GM12891 (cell line): ENCODE measurements around the gene UBE2K.
A peak's percentile ranks its signal among the peaks of the same experiment; 100 is the strongest.

Experiments
- DNase-seq: peaks from one replicate; pipeline ENCODE4 v3.0.0; 2011; ENCODE audit warnings: low spot score; ENCODE audit not compliant: insufficient read length
- FAIRE-seq: peaks from 2 replicates; lab custom pipeline; 2011; peaks lifted over from hg19 to GRCh38; lab: Jason Lieb, UNC
- PAX5 ChIP-seq: IDR thresholded peaks from 2 replicates; pipeline ENCODE4 v1.6.1; 2011; ENCODE audit warnings: low read length, moderate library complexity, mild to moderate bottlenecking; ENCODE audit not compliant: insufficient read depth, severe bottlenecking
- POLR2A ChIP-seq: IDR thresholded peaks from 2 replicates; pipeline ENCODE4 v1.6.1; 2011; ENCODE audit warnings: low read depth, low read length, control low read depth
- POLR2AphosphoS5 ChIP-seq: IDR thresholded peaks from 2 replicates; pipeline ENCODE4 v1.6.1; 2011; ENCODE audit warnings: low read depth, low read length, control low read depth
- POU2F2 ChIP-seq: IDR thresholded peaks from 2 replicates; pipeline ENCODE4 v1.6.1; 2011; ENCODE audit warnings: low read depth, mild to moderate bottlenecking, control low read depth, low read length, moderate library complexity
- SPI1 ChIP-seq: IDR thresholded peaks from 2 replicates; pipeline ENCODE4 v1.6.1; 2011; ENCODE audit warnings: low read depth, low read length, control low read depth
- TAF1 ChIP-seq: IDR thresholded peaks from 2 replicates; pipeline ENCODE4 v1.6.1; 2011; ENCODE audit warnings: low read depth, low read length, control low read depth

UBE2K gene

GRCh38 chr4:39750216-39750615 is 52.3 kb downstream of the UBE2K start:
- TF ChIP-seq PAX5, result no peak
- no peak for TF ChIP-seq POU2F2
- no peak for TF ChIP-seq POLR2A
- TF ChIP-seq TAF1, result no peak
- TF ChIP-seq SPI1, result no peak
- no peak for TF ChIP-seq POLR2AphosphoS5
- DNase-seq, result no peak
- FAIRE-seq, result no peak

GRCh38 chr4:39754309-39754708 is 56.4 kb downstream of the UBE2K start:
- no peak for TF ChIP-seq POLR2AphosphoS5
- no peak for TF ChIP-seq PAX5
- no peak for TF ChIP-seq SPI1
- no peak for TF ChIP-seq POLR2A
- TF ChIP-seq TAF1, result no peak
- TF ChIP-seq POU2F2, result no peak
- DNase-seq, result no peak
- peak; percentile 55 for FAIRE-seq

DNA sequence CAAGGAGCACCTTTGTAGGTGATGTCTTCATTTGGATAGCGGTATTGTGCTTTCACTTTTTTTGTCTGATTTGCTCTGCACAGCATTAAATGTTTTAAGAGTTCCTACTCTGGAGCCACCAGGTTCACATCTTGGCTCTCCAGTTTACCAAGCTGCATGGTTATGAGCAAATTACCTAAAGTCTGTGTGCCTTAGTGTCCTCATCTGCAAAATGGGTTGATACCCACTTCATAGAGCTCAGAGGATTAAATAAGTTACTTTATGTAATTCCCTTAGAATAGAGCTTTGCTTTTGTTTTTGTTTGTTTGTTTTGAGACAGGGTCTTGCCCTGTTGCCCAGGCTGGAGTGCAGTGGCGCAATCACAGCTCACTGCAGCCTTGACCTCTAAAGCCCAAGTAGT is 58.2 kb downstream of the UBE2K start:
- TF ChIP-seq POLR2AphosphoS5 (no peak), PAX5 (no peak), SPI1 (no peak), TAF1 (no peak), POLR2A (no peak), POU2F2 (no peak)
- no peak for FAIRE-seq
- DNase-seq, result no peak

- no peak for FAIRE-seq
- TF ChIP-seq SPI1 (no peak), POLR2A (no peak), TAF1 (no peak), PAX5 (no peak), POU2F2 (no peak), POLR2AphosphoS5 (no peak)
- DNase-seq, result no peak
Measured at GRCh38 chr4:39758176-39758575, 60.2 kb downstream of the UBE2K start.

GRCh38 chr4:39759569-39759968 is 61.6 kb downstream of the UBE2K start:
- DNase-seq (no peak), FAIRE-seq (no peak)
- TF ChIP-seq TAF1, result no peak
- no peak for TF ChIP-seq PAX5
- no peak for TF ChIP-seq POLR2AphosphoS5
- TF ChIP-seq POLR2A, result no peak

DNA sequence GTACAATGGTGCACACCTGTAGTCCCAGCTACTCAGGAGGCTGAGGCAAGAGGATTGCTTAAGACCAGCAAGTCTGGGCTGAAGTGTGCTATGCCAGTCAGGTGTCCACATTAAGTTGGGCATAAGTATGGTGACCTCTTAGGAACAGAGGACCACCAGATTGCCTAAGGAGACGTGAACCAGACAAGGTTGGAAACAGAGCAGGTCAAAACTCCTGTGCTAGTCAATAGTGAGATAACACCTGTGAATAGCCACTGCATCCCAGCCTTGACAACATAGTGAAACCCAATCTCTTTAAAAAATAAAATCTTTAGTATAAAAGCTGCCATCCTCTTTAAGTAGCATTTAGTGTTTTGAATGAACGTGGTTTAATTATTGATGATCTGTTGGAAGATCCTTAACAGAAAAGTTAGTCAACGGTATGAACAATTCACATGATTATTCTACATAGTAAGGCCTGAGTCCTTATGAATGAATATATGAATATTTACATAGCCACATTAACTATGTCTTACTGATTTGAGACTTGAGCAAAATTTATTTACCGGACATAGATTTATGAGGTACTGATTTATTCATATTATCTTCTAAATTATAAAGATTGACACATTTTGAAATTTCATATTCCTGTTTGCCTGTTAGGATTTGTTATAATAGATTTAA is 63.2 kb downstream of the UBE2K start:
- DNase-seq, result no peak
- FAIRE-seq, result no peak
- TF ChIP-seq TAF1 (no peak), SPI1 (no peak), PAX5 (no peak), POU2F2 (no peak), POLR2AphosphoS5 (no peak), POLR2A (no peak)

- FAIRE-seq, result no peak
- no peak for TF ChIP-seq POLR2A
- no peak for TF ChIP-seq PAX5
Measured at GRCh38 chr4:39763714-39764572, 66.0 kb downstream of the UBE2K start.

GRCh38 chr4:39770005-39770404 is 72.1 kb downstream of the UBE2K start:
- no peak for DNase-seq
- TF ChIP-seq POLR2A, result no peak
- TF ChIP-seq POU2F2, result no peak
- no peak for TF ChIP-seq PAX5
- no peak for TF ChIP-seq TAF1
- TF ChIP-seq POLR2AphosphoS5, result no peak
- TF ChIP-seq SPI1, result no peak
- no peak for FAIRE-seq

More at GRCh38 chr4:39763714-39764572, 66.0 kb downstream of the UBE2K start:
- no peak for DNase-seq

DNA sequence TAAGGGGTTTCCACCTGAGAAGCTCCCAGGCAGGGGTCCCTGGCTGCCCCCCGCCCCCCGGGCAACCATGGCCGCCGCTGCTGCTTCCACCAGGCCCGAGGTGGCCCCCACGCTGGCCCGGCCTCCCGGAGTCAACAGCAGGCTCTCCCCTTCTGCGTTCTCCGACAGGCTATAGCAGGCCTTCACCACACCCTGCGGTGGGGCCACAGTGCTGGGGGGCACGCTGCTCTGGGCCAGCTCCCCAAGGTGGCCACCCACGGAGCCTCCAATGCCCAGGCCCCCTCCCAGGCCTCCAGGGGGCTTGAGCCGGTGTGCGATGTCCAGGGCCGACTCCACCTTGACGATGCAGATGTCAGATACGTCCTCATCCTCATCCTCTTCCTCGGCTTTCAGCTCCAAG is 72.5 kb downstream of the UBE2K start:
- no peak for DNase-seq
- no peak for FAIRE-seq
- TF ChIP-seq POLR2A (no peak), POU2F2 (no peak), TAF1 (no peak)
